Nephron (organoid): ENCODE results near the gene BHLHA9.

Source experiments
- H3K27ac Mint-ChIP-seq, 3 experiments: 2 replicates each; pipeline ENCODE4 v1.8.0; 2020; ENCODE audit warnings: mixed read lengths in 3 of 3, mild to moderate bottlenecking in 2 of 3, moderate library complexity in 1 of 3
- H3K27me3 Mint-ChIP-seq: 2 replicates; pipeline ENCODE4 v1.8.0; 2021; ENCODE audit warnings: low read depth, mild to moderate bottlenecking, moderate library complexity, mixed read lengths
- H3K36me3 Mint-ChIP-seq: 2 replicates; pipeline ENCODE4 v1.8.0; 2020; ENCODE audit warnings: low read depth, mixed read lengths
- H3K4me1 Mint-ChIP-seq: 2 replicates; pipeline ENCODE4 v1.8.0; 2020; ENCODE audit warnings: mixed read lengths
- H3K4me3 Mint-ChIP-seq, 3 experiments: 2 replicates each; pipeline ENCODE4 v1.8.0; 2020; ENCODE audit warnings: mild to moderate bottlenecking in 3 of 3, mixed read lengths in 3 of 3, moderate library complexity in 2 of 3
- H3K9me3 Mint-ChIP-seq: 2 replicates; pipeline ENCODE4 v1.8.0; 2020; ENCODE audit warnings: mixed read lengths
- CTCF ChIP-seq, 3 experiments: fragments of 200-600 bp; sonication (generic); IDR thresholded peaks; one replicate each; pipeline ENCODE4 v1.5.0; 2021; ENCODE audit warnings: antibody characterized with exemption in 3 of 3; ENCODE audit not compliant: unreplicated experiment in 3 of 3

The BHLHA9 gene

GRCh38 chr17:1260086-1260769 lies 10.0 kb upstream of the BHLHA9 start:
- H3K4me1 Mint-ChIP-seq: peaks cover 16% of the 10 kb centered on the region
- peak overlapping the region; percentile 67 to 83 (median 76) for H3K4me3 Mint-ChIP-seq
- H3K9me3 Mint-ChIP-seq: no peaks in the 10 kb centered on the region
- H3K27me3 Mint-ChIP-seq: peaks cover 39% of the 10 kb centered on the region
- TF ChIP-seq CTCF (IDR thresholded peaks at IDR 0.05; ENCODE audit: unreplicated experiment in 3 of 3): no peak
- H3K36me3 Mint-ChIP-seq: no peaks in the 10 kb centered on the region
- peak overlapping the region in 1 of 3 experiments; percentile 28 for H3K27ac Mint-ChIP-seq

- Mint-ChIP-seq H3K4me1 (peaks cover 16% of the 10 kb centered on the region), H3K27ac (peak overlapping the region in 1 of 3 experiments; percentile 28), H3K36me3 (no peaks in the 10 kb centered on the region), H3K4me3 (peak overlapping the region; percentile 52 to 76 (median 67)), H3K27me3 (peaks cover 36% of the 10 kb centered on the region), H3K9me3 (no peaks in the 10 kb centered on the region)
- no peak for TF ChIP-seq CTCF (IDR thresholded peaks at IDR 0.05; ENCODE audit: unreplicated experiment in 3 of 3)
These were observed 9.5 kb upstream of the BHLHA9 start for GRCh38 chr17:1260770-1261161.

- Mint-ChIP-seq H3K36me3 (no peaks in the 10 kb centered on the region), H3K4me1 (peaks cover 18% of the 10 kb centered on the region), H3K27me3 (peaks cover 24% of the 10 kb centered on the region), H3K9me3 (no peaks in the 10 kb centered on the region), H3K27ac (peak overlapping the region; percentile 33 to 67 (median 45)), H3K4me3 (peak overlapping the region; percentile 40 to 70 (median 65))
- no peak for TF ChIP-seq CTCF (IDR thresholded peaks at IDR 0.05; ENCODE audit: unreplicated experiment in 3 of 3)
These were observed 6.0 kb upstream of the BHLHA9 start for GRCh38 chr17:1264196-1264595.

GRCh38 chr17:1267471-1267943 lies 2.7 kb upstream of the BHLHA9 start:
- H3K36me3 Mint-ChIP-seq: no peaks in the 10 kb centered on the region
- peak overlapping the region; percentile 81 to 85 (median 81) for H3K4me3 Mint-ChIP-seq
- peaks cover 11% of the 10 kb centered on the region for H3K27me3 Mint-ChIP-seq
- no peak for TF ChIP-seq CTCF (IDR thresholded peaks at IDR 0.05; ENCODE audit: unreplicated experiment in 3 of 3)
- H3K27ac Mint-ChIP-seq: peak overlapping the region; percentile 27 to 74 (median 66)
- peaks cover 14% of the 10 kb centered on the region for H3K4me1 Mint-ChIP-seq
- no peaks in the 10 kb centered on the region for H3K9me3 Mint-ChIP-seq

- H3K4me1 Mint-ChIP-seq: peaks cover 13% of the 10 kb centered on the region
- TF ChIP-seq CTCF (IDR thresholded peaks at IDR 0.05; ENCODE audit: unreplicated experiment in 3 of 3): no peak
These were observed 783 bp downstream of the BHLHA9 start for GRCh38 chr17:1271030-1271423.

GRCh38 chr17:1271441-1271840 lies 1.2 kb downstream of the BHLHA9 start:
- H3K4me1 Mint-ChIP-seq: peaks cover 13% of the 10 kb centered on the region
- H3K36me3 Mint-ChIP-seq: no peaks in the 10 kb centered on the region
- no peaks in the 10 kb centered on the region for H3K9me3 Mint-ChIP-seq
- TF ChIP-seq CTCF (IDR thresholded peaks at IDR 0.05; ENCODE audit: unreplicated experiment in 3 of 3): no peak
- H3K27me3 Mint-ChIP-seq: peaks cover 17% of the 10 kb centered on the region
- peak overlapping the region in 1 of 3 experiments; percentile 45 for H3K27ac Mint-ChIP-seq
- peak overlapping the region in 2 of 3 experiments; percentile 8 to 42 for H3K4me3 Mint-ChIP-seq

More at GRCh38 chr17:1271030-1271423, 783 bp downstream of the BHLHA9 start:
- Mint-ChIP-seq H3K27ac (no peak overlapping the region), H3K4me3 (no peak overlapping the region), H3K27me3 (peaks cover 14% of the 10 kb centered on the region), H3K36me3 (no peaks in the 10 kb centered on the region), H3K9me3 (no peaks in the 10 kb centered on the region)
